PC-3 (cell line): ENCODE measurements around the gene PTGER4.

Source experiments
- EZH2 ChIP-seq: fragments of 300-600 bp; sonication (generic); IDR thresholded peaks from one replicate; pipeline ENCODE4 v1.6.1; 2017; ENCODE audit warnings: antibody characterized with exemption, mild to moderate bottlenecking, low read length; ENCODE audit not compliant: unreplicated experiment
- TF ChIP-seq, protein P1 (sequence below): fragments of 300-600 bp; sonication (generic); conservative IDR thresholded peaks from 2 replicates; pipeline ENCODE4 v1.5.1; 2017; ENCODE audit warnings: antibody characterized with exemption, low read depth, mild to moderate bottlenecking, low read length

DNA sequence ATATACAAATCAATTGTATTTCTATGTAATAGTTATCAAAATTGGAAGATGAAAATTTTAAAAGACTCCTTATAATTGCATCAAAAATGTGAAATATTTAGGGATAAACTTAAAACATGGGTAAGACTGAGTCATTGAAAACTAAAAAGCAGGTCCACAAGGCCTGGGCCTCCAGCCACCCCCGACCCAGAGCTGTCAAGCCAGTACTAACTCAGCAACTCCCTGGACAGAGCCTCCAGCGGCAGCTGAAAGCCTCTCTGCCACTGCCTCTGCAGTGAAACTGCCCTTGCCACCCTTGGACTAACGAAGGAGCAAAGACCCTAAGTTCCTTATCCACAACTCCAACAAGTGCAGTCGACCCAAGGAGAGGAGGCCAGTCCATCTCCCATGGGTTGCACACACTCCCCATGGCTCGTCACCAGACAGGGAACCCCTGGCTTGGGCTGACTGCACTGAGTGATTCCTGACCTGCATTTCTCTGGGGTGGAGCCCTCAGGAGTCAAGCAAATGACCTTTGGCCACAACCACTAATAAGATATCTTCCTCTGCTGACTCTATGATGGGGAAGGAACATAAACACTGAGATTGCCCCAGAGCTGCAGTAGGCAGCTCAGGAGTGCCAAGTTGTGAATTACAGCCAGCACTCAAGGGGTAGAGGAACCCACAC, 20.5 kb downstream of the PTGER4 start:
- TF ChIP-seq EZH2, result no peak
- TF ChIP-seq, protein P1, sequence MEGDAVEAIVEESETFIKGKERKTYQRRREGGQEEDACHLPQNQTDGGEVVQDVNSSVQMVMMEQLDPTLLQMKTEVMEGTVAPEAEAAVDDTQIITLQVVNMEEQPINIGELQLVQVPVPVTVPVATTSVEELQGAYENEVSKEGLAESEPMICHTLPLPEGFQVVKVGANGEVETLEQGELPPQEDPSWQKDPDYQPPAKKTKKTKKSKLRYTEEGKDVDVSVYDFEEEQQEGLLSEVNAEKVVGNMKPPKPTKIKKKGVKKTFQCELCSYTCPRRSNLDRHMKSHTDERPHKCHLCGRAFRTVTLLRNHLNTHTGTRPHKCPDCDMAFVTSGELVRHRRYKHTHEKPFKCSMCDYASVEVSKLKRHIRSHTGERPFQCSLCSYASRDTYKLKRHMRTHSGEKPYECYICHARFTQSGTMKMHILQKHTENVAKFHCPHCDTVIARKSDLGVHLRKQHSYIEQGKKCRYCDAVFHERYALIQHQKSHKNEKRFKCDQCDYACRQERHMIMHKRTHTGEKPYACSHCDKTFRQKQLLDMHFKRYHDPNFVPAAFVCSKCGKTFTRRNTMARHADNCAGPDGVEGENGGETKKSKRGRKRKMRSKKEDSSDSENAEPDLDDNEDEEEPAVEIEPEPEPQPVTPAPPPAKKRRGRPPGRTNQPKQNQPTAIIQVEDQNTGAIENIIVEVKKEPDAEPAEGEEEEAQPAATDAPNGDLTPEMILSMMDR, result no peak
